Naive thymus-derived CD4-positive, alpha-beta T cell (primary cell): ENCODE data around the gene CHD9NB. TPM values are rescaled to one million over a fixed set of nuclear protein-coding genes. Genes with fewer than 3 reads are reported as not detected.

Source experiments
- ATAC-seq: fragments of 150-1000 bp; cut with Tn5 transposase; 2 replicates; pipeline ENCODE4 v1.10.0; 2021; ENCODE audit warnings: mild to moderate bottlenecking, moderate library complexity
- CTCF ChIA-PET: fragments of 350-600 bp; sonication (Branson Sonifier 250); formaldehyde crosslinking; loops from one replicate; lab custom pipeline; 2021; ENCODE audit warnings: antibody characterized with exemption; lab: Charles Lee
- POLR2A ChIA-PET: fragments of 350-600 bp; sonication (Branson Sonifier 250); formaldehyde crosslinking; loops from one replicate; lab custom pipeline; 2021; ENCODE audit warnings: antibody characterized with exemption, inconsistent platforms; lab: Charles Lee
- DNase-seq, 9 donors: peaks; one replicate each; pipeline versions ENCODE4 v3.0.0 to v3.0.0-alpha.2; 2020 to 2022; ENCODE audit warnings: mixed read lengths in 1 of 9
- H3K27ac ChIP-seq: one replicate; pipeline ENCODE4 v1.7.0; 2013; ENCODE audit warnings: mild to moderate bottlenecking, low read depth, low read length, moderate library complexity
- H3K27me3 ChIP-seq, 2 donors: one replicate each; pipeline ENCODE4 v1.7.0; 2013; ENCODE audit warnings: low read length in 2 of 2, mild to moderate bottlenecking in 2 of 2, moderate library complexity in 2 of 2; ENCODE audit not compliant: control insufficient read depth in 2 of 2, insufficient read depth in 2 of 2
- H3K36me3 ChIP-seq, 3 experiments: 1 replicate in 2 of 3; 2 replicates in 1 of 3; pipeline ENCODE4 v1.7.0; 2013; ENCODE audit warnings: low read length in 3 of 3, mild to moderate bottlenecking in 3 of 3, moderate library complexity in 1 of 3; ENCODE audit not compliant: insufficient read depth in 3 of 3, control insufficient read depth in 2 of 3
- H3K4me1 ChIP-seq, 2 donors: one replicate each; pipeline ENCODE4 v1.7.0; 2013; ENCODE audit warnings: low read length in 2 of 2, mild to moderate bottlenecking in 2 of 2, moderate library complexity in 1 of 2; ENCODE audit not compliant: control insufficient read depth in 2 of 2, insufficient read depth in 2 of 2
- H3K4me3 ChIP-seq: 2 replicates; pipeline ENCODE4 v1.7.0; 2013; ENCODE audit warnings: mild to moderate bottlenecking, low read length
- H3K9me3 ChIP-seq, 3 experiments: 1 replicate in 2 of 3; 2 replicates in 1 of 3; pipeline ENCODE4 v1.7.0; 2013; ENCODE audit warnings: low read length in 3 of 3; ENCODE audit not compliant: control insufficient read depth in 2 of 3
- H3K27ac Mint-ChIP-seq, 9 donors: one replicate each; pipeline ENCODE4 v1.8.0; 2020 to 2022; ENCODE audit warnings: mixed read lengths in 9 of 9, mild to moderate bottlenecking in 8 of 9, moderate library complexity in 5 of 9, inconsistent platforms in 2 of 9
- H3K27me3 Mint-ChIP-seq, 5 donors: one replicate each; pipeline ENCODE4 v1.8.0; 2021 to 2022; ENCODE audit warnings: mixed read lengths in 5 of 5, mild to moderate bottlenecking in 1 of 5
- H3K36me3 Mint-ChIP-seq, 5 donors: one replicate each; pipeline ENCODE4 v1.8.0; 2020 to 2022; ENCODE audit warnings: mixed read lengths in 5 of 5, mild to moderate bottlenecking in 3 of 5, inconsistent platforms in 1 of 5
- H3K4me1 Mint-ChIP-seq, 7 donors: one replicate each; pipeline ENCODE4 v1.8.0; 2020 to 2022; ENCODE audit warnings: mixed read lengths in 7 of 7, mild to moderate bottlenecking in 3 of 7, inconsistent platforms in 1 of 7
- H3K4me3 Mint-ChIP-seq, 10 donors: one replicate each; pipeline ENCODE4 v1.8.0; 2020 to 2022; ENCODE audit warnings: mild to moderate bottlenecking in 10 of 10, mixed read lengths in 10 of 10, moderate library complexity in 6 of 10, inconsistent platforms in 2 of 10
- H3K9me3 Mint-ChIP-seq, 11 donors: one replicate each; pipeline ENCODE4 v1.8.0; 2020 to 2022; ENCODE audit warnings: mixed read lengths in 11 of 11, mild to moderate bottlenecking in 4 of 11, inconsistent platforms in 1 of 11, moderate library complexity in 1 of 11
- intact Hi-C, 2 donors: fragments of 100-400 bp; cut with micrococcal nuclease; formaldehyde crosslinking; loops; one replicate each; pipeline ENCODE4 v1.15.1; 2023
- polyA plus RNA-seq, 2 donors: library from polyadenylated mRNA; unstranded; fragments of 300-500 nt; fragmentation: Illumina TruSeq; gene quantifications; one replicate each; pipeline ENCODE4 v1.2.3, GENCODE V29; 2021
- total RNA-seq, 6 experiments: library from RNA in 5 of 6; stranded (reverse) in 5 of 6; gene quantifications; 1 replicate in 5 of 6; 2 replicates in 1 of 6; pipeline ENCODE4 v1.2.3 and lab custom pipeline; 2021 to 2026

The CHD9NB gene
- total and polyA plus RNA-seq, 7 experiments from 2014 or later: 0.22 TPM; not detected in 6

GRCh38 chr16:53090286-53090590 lies 37.5 kb upstream of the CHD9NB start:
- Mint-ChIP-seq H3K9me3 (no peaks in the 10 kb centered on the region), H3K27me3 (peaks cover 0 to 8% (median 0%) of the 10 kb centered on the region in 5 donors), H3K4me3 (no peak overlapping the region), H3K27ac (peak overlapping the region in 1 of 9 donors; percentile 28), H3K4me1 (peaks cover 0 to 37% (median 4%) of the 10 kb centered on the region in 7 donors), H3K36me3 (peaks cover 0 to 3% (median 0%) of the 10 kb centered on the region in 5 donors)
- ATAC-seq (no peak), DNase-seq (no peak)
- no peaks in the 10 kb centered on the region for H3K9me3 ChIP-seq
- no peaks in the 10 kb centered on the region for H3K27me3 ChIP-seq
- ChIA-PET POLR2A (no interaction called here), CTCF (no interaction called here)
- H3K4me1 ChIP-seq: peaks cover 0 to 21% of the 10 kb centered on the region in 2 donors
- no peaks in the 10 kb centered on the region for H3K36me3 ChIP-seq
- H3K4me3 ChIP-seq: no peak overlapping the region
- intact Hi-C loops: no loop called here
- H3K27ac ChIP-seq: no peak overlapping the region

DNA sequence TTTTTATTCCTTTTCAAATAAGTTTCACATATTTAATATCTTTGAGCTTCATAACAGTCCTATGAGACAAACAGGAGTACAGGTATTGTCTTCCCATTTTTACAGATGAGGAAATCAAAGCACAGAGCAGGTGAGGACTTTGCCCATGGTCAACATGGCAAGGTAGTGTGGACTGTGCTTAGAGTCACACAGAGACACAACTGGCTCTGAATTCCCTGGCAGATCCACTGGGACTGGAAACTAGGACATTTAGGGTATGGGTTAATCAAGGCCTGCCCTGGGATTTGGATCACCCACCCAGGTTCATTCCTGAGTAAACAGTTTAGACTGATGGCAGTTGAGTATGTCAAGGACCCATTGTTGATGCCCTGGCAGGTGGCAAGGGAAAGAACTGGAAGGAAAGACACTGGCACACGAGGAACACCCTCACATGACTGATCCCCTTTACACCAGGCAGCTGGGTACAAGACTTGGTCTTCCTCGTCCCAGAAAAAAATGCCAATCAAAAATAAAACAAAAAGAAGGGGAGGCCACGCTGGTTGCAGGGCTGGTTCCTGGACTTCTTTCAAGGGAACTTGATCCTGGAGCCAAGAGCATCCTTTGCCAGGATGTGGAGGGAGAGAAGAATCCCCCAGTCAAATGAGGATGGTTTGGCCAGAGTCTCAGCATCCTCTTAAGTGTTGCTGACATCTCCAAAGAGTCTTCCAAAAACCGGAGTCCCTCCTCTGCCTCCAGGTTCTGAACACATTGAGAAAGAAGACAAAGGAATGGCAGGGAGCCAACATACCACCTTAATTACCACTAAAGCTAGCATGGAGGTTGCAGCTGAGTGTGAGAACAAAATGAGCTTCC lies 37.0 kb upstream of the CHD9NB start:
- ChIA-PET POLR2A (no interaction called here), CTCF (no interaction called here)
- intact Hi-C loops: no loop called here
- DNase-seq: no peak
- no peak for ATAC-seq
- no peaks in the 10 kb centered on the region for H3K36me3 ChIP-seq
- H3K9me3 ChIP-seq: no peaks in the 10 kb centered on the region
- no peak overlapping the region for H3K4me3 ChIP-seq
- Mint-ChIP-seq H3K36me3 (peaks cover 0 to 1% (median 0%) of the 10 kb centered on the region in 5 donors), H3K4me3 (no peak overlapping the region), H3K4me1 (peaks cover 0 to 35% (median 4%) of the 10 kb centered on the region in 7 donors), H3K9me3 (no peaks in the 10 kb centered on the region), H3K27me3 (peaks cover 0 to 8% (median 0%) of the 10 kb centered on the region in 5 donors), H3K27ac (peak overlapping the region in 1 of 9 donors; percentile 28)
- no peak overlapping the region for H3K27ac ChIP-seq
- H3K4me1 ChIP-seq: peaks cover 0 to 21% of the 10 kb centered on the region in 2 donors
- no peaks in the 10 kb centered on the region for H3K27me3 ChIP-seq

GRCh38 chr16:53087101-53087500 lies 34.4 kb upstream of the CHD9NB start:
- ATAC-seq: no peak
- no peaks in the 10 kb centered on the region for H3K36me3 ChIP-seq
- no peak overlapping the region for H3K4me3 Mint-ChIP-seq
- no peaks in the 10 kb centered on the region for H3K9me3 ChIP-seq
- no peak overlapping the region for H3K4me3 ChIP-seq
- H3K27me3 ChIP-seq: no peaks in the 10 kb centered on the region
- H3K27ac Mint-ChIP-seq: no peak overlapping the region
- H3K36me3 Mint-ChIP-seq: peaks cover 0 to 3% (median 0%) of the 10 kb centered on the region in 5 donors
- H3K4me1 ChIP-seq: peaks cover 0 to 16% of the 10 kb centered on the region in 2 donors
- peaks cover 0 to 13% (median 5%) of the 10 kb centered on the region in 5 donors for H3K27me3 Mint-ChIP-seq
- ChIA-PET POLR2A (interaction anchor here (0.6 kb wide), 1 partner anchor 15 kb away, joined by 3 read pairs; no protein-coding TSS in a partner anchor), CTCF (no interaction called here)
- H3K4me1 Mint-ChIP-seq: peaks cover 0 to 22% (median 8%) of the 10 kb centered on the region in 7 donors
- H3K9me3 Mint-ChIP-seq: no peaks in the 10 kb centered on the region
- DNase-seq: no peak
- intact Hi-C loops: no loop called here
- H3K27ac ChIP-seq: no peak overlapping the region

DNA sequence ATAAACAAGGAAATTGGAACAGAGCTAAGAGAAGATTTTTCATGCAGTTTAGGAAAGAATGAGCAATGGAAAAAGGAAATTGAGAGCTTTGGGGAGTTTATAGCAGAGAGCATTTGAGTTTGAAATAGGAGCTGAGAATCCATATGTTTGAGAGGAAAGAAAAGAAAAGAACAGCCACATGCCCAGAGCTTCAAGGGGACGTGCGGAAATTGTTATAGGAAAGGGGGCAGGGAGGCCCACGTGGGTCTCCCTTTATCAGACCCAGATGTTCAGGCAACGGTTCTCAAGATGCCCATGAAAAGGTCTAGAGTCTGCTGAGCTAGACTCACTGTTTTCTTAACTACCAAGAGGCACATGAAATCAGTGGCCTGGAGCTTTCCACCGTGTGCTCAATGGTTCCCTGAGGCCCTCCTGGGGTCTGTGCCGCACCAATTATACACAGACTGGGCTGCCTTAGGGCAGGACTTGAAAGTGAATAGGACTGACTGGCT lies 33.3 kb upstream of the CHD9NB start:
- intact Hi-C loops: no loop called here
- H3K27ac Mint-ChIP-seq: no peak overlapping the region
- DNase-seq: no peak
- no peaks in the 10 kb centered on the region for H3K27me3 ChIP-seq
- H3K9me3 Mint-ChIP-seq: no peaks in the 10 kb centered on the region
- H3K9me3 ChIP-seq: no peaks in the 10 kb centered on the region
- POLR2A ChIA-PET: no interaction called here
- H3K27me3 Mint-ChIP-seq: peaks cover 0 to 13% (median 0%) of the 10 kb centered on the region in 5 donors
- H3K36me3 ChIP-seq: no peaks in the 10 kb centered on the region
- no peak for ATAC-seq
- peaks cover 0 to 9% of the 10 kb centered on the region in 2 donors for H3K4me1 ChIP-seq
- H3K4me3 Mint-ChIP-seq: no peak overlapping the region
- CTCF ChIA-PET: no interaction called here
- H3K36me3 Mint-ChIP-seq: peaks cover 0 to 3% (median 0%) of the 10 kb centered on the region in 5 donors
- H3K4me1 Mint-ChIP-seq: peaks cover 0 to 13% (median 8%) of the 10 kb centered on the region in 7 donors
- H3K27ac ChIP-seq: no peak overlapping the region
- H3K4me3 ChIP-seq: no peak overlapping the region

GRCh38 chr16:53085369-53085843 lies 32.7 kb upstream of the CHD9NB start:
- Mint-ChIP-seq H3K4me3 (no peak overlapping the region), H3K4me1 (peaks cover 0 to 8% (median 4%) of the 10 kb centered on the region in 7 donors), H3K36me3 (peaks cover 0 to 3% (median 0%) of the 10 kb centered on the region in 5 donors), H3K27ac (no peak overlapping the region), H3K27me3 (peaks cover 0 to 13% (median 0%) of the 10 kb centered on the region in 5 donors), H3K9me3 (no peaks in the 10 kb centered on the region)
- H3K4me1 ChIP-seq: peaks cover 0 to 6% of the 10 kb centered on the region in 2 donors
- intact Hi-C loops: no loop called here
- H3K9me3 ChIP-seq: no peaks in the 10 kb centered on the region
- no peak for DNase-seq
- CTCF ChIA-PET: no interaction called here
- H3K27me3 ChIP-seq: no peaks in the 10 kb centered on the region
- H3K27ac ChIP-seq: no peak overlapping the region
- no peak for ATAC-seq
- no peak overlapping the region for H3K4me3 ChIP-seq
- H3K36me3 ChIP-seq: no peaks in the 10 kb centered on the region
- POLR2A ChIA-PET: no interaction called here

GRCh38 chr16:53084746-53085334 lies 32.1 kb upstream of the CHD9NB start:
- no peaks in the 10 kb centered on the region for H3K9me3 Mint-ChIP-seq
- Histone ChIP-seq H3K27me3 (no peaks in the 10 kb centered on the region), H3K9me3 (no peaks in the 10 kb centered on the region), H3K4me3 (no peak overlapping the region), H3K36me3 (no peaks in the 10 kb centered on the region), H3K27ac (no peak overlapping the region), H3K4me1 (no peaks in the 10 kb centered on the region)
- POLR2A ChIA-PET: no interaction called here
- DNase-seq (no peak), ATAC-seq (no peak)
- H3K4me3 Mint-ChIP-seq: no peak overlapping the region
- peaks cover 0 to 3% (median 0%) of the 10 kb centered on the region in 5 donors for H3K36me3 Mint-ChIP-seq
- CTCF ChIA-PET: no interaction called here
- peaks cover 0 to 13% (median 0%) of the 10 kb centered on the region in 5 donors for H3K27me3 Mint-ChIP-seq
- intact Hi-C loops: no loop called here
- no peak overlapping the region for H3K27ac Mint-ChIP-seq
- peaks cover 0 to 8% (median 0%) of the 10 kb centered on the region in 7 donors for H3K4me1 Mint-ChIP-seq
